Fibroblast of peridontal ligament (primary cell): ENCODE measurements around the gene TICRR.

Source experiments
- DNase-seq: peaks from one replicate; pipeline ENCODE4 v3.0.0-alpha.2; 2010; ENCODE audit errors: extremely low read depth

TICRR gene

GRCh38 chr15:89672221-89673164 is 97.2 kb downstream of the TICRR start:
- peak; percentile 76 for DNase-seq

- DNase-seq, result no peak
Measured at GRCh38 chr15:89673165-89673512, 97.9 kb downstream of the TICRR start.

GRCh38 chr15:89674526-89674925 is 99.3 kb downstream of the TICRR start:
- DNase-seq, result no peak

- no peak for DNase-seq
Measured at GRCh38 chr15:89675606-89676005, 100.3 kb downstream of the TICRR start.

GRCh38 chr15:89677381-89677780 is 102.1 kb downstream of the TICRR start:
- no peak for DNase-seq
